ENCODE measurements around the gene MLC1.

DNA sequence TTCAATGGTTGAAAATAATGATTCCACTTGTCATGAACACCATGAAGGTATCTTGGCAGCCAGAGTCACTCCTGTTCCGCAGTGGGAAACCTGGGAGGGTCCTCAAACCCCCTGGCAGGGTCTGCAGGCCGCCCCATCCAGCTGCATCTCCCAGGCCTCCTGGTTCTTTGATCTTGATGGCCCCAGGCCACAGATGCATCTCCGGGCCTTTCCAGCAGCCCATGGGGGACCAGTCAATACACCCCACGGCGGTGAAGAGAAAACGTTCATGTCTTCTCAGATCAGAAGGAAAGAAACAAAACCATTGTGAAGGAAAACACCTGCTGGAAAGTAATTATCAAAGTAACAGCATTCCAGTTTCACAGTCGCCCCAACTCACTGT lies 25.4 kb downstream of the MLC1 start:
- no peak for TF ChIP-seq RBBP5 (conservative IDR thresholded peaks at IDR 0.05)
- no peak for TF ChIP-seq RELA (IDR thresholded peaks at IDR 0.05; ENCODE audit: borderline replicate concordance, partially characterized antibody)
- TF ChIP-seq, protein P1, sequence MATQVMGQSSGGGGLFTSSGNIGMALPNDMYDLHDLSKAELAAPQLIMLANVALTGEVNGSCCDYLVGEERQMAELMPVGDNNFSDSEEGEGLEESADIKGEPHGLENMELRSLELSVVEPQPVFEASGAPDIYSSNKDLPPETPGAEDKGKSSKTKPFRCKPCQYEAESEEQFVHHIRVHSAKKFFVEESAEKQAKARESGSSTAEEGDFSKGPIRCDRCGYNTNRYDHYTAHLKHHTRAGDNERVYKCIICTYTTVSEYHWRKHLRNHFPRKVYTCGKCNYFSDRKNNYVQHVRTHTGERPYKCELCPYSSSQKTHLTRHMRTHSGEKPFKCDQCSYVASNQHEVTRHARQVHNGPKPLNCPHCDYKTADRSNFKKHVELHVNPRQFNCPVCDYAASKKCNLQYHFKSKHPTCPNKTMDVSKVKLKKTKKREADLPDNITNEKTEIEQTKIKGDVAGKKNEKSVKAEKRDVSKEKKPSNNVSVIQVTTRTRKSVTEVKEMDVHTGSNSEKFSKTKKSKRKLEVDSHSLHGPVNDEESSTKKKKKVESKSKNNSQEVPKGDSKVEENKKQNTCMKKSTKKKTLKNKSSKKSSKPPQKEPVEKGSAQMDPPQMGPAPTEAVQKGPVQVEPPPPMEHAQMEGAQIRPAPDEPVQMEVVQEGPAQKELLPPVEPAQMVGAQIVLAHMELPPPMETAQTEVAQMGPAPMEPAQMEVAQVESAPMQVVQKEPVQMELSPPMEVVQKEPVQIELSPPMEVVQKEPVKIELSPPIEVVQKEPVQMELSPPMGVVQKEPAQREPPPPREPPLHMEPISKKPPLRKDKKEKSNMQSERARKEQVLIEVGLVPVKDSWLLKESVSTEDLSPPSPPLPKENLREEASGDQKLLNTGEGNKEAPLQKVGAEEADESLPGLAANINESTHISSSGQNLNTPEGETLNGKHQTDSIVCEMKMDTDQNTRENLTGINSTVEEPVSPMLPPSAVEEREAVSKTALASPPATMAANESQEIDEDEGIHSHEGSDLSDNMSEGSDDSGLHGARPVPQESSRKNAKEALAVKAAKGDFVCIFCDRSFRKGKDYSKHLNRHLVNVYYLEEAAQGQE (IDR thresholded peaks at IDR 0.05; ENCODE audit: low read depth, low read length): no peak
- no peak for TF ChIP-seq CBX3 (IDR thresholded peaks at IDR 0.05; ENCODE audit: borderline replicate concordance, low read depth)
- TF ChIP-seq SPI1 (IDR thresholded peaks at IDR 0.05; ENCODE audit: borderline replicate concordance, insufficient read depth, low read depth, low read length): no peak
- TF ChIP-seq TAF1 (IDR thresholded peaks at IDR 0.05; ENCODE audit: borderline replicate concordance, low read depth, low read length): no peak
- TF ChIP-seq, protein P2, sequence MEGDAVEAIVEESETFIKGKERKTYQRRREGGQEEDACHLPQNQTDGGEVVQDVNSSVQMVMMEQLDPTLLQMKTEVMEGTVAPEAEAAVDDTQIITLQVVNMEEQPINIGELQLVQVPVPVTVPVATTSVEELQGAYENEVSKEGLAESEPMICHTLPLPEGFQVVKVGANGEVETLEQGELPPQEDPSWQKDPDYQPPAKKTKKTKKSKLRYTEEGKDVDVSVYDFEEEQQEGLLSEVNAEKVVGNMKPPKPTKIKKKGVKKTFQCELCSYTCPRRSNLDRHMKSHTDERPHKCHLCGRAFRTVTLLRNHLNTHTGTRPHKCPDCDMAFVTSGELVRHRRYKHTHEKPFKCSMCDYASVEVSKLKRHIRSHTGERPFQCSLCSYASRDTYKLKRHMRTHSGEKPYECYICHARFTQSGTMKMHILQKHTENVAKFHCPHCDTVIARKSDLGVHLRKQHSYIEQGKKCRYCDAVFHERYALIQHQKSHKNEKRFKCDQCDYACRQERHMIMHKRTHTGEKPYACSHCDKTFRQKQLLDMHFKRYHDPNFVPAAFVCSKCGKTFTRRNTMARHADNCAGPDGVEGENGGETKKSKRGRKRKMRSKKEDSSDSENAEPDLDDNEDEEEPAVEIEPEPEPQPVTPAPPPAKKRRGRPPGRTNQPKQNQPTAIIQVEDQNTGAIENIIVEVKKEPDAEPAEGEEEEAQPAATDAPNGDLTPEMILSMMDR (IDR thresholded peaks at IDR 0.05 in 2 of 3, conservative IDR thresholded peaks at IDR 0.05 in 1 of 3; ENCODE audit: control insufficient read depth in 2 of 3, extremely low read depth in 1 of 3, insufficient read depth in 1 of 3, low read depth in 3 of 3, low read length in 3 of 3): no peak
- no peak for TF ChIP-seq PKNOX1 (IDR thresholded peaks at IDR 0.05)
- no peak for TF ChIP-seq NFYB (IDR thresholded peaks at IDR 0.05; ENCODE audit: insufficient read depth, low read depth, low read length)

Measured in GM12878 (cell line).